Hematopoietic multipotent progenitor cell treated with erythropoietin and hydrocortisone succinate and interleukin-3 and kit ligand, for 6 days (in vitro differentiated cells): ENCODE measurements around the gene PRKAR2B.
"Not testable (repeated sequence)": the region's sequence is repeated elsewhere in the genome, so short reads cannot be mapped to it uniquely, and the experiment has no call there.

Experiments
- DNase-seq: peaks from one replicate; pipeline ENCODE4 v3.0.0-alpha.2; 2015

The PRKAR2B gene

GRCh38 chr7:107049480-107049879, 5.0 kb downstream of the PRKAR2B start:
- DNase-seq, result no peak

- no peak for DNase-seq
Observed at GRCh38 chr7:107049971-107050532, 5.5 kb downstream of the PRKAR2B start.

- DNase-seq, result no peak
Observed at GRCh38 chr7:107051376-107051775, 6.9 kb downstream of the PRKAR2B start.

GRCh38 chr7:107054965-107055364, 10.5 kb downstream of the PRKAR2B start:
- not testable (repeated sequence) for DNase-seq

- DNase-seq, result not testable (repeated sequence)
Observed at GRCh38 chr7:107056058-107056457, 11.6 kb downstream of the PRKAR2B start.

GRCh38 chr7:107056728-107057473, 12.4 kb downstream of the PRKAR2B start:
- no peak for DNase-seq

GRCh38 chr7:107057474-107057833, 12.9 kb downstream of the PRKAR2B start:
- no peak for DNase-seq

- no peak for DNase-seq
Observed at GRCh38 chr7:107059468-107059867, 15.0 kb downstream of the PRKAR2B start.

GRCh38 chr7:107063245-107064120, 19.0 kb downstream of the PRKAR2B start:
- DNase-seq, result no peak

GRCh38 chr7:107064255-107064654, 19.8 kb downstream of the PRKAR2B start:
- no peak for DNase-seq

GRCh38 chr7:107065929-107066247, 21.4 kb downstream of the PRKAR2B start:
- DNase-seq, result no peak

- DNase-seq, result no peak
Observed at GRCh38 chr7:107068156-107068555, 23.7 kb downstream of the PRKAR2B start.

- no peak for DNase-seq
Observed at GRCh38 chr7:107069457-107069856, 25.0 kb downstream of the PRKAR2B start.

- no peak for DNase-seq
Observed at GRCh38 chr7:107070710-107071109, 26.2 kb downstream of the PRKAR2B start.

GRCh38 chr7:107071129-107071528, 26.6 kb downstream of the PRKAR2B start:
- DNase-seq, result no peak

- DNase-seq, result no peak
Observed at GRCh38 chr7:107072133-107072532, 27.6 kb downstream of the PRKAR2B start.

- peak; percentile 89 for DNase-seq
Observed at GRCh38 chr7:107075863-107076574, 31.5 kb downstream of the PRKAR2B start.

- DNase-seq, result no peak
Observed at GRCh38 chr7:107076781-107077698, 32.5 kb downstream of the PRKAR2B start.

GRCh38 chr7:107077699-107078516, 33.4 kb downstream of the PRKAR2B start:
- DNase-seq, result no peak

GRCh38 chr7:107078517-107078966, 34.0 kb downstream of the PRKAR2B start:
- peak; percentile 78 for DNase-seq
